ENCODE measurements around the gene PPP2R2D. TPM values are rescaled to one million over a fixed set of nuclear protein-coding genes. Genes with fewer than 3 reads are reported as not detected.
A peak's percentile ranks its signal among the peaks of the same experiment; 100 is the strongest.

The PPP2R2D gene
- total and polyA plus RNA-seq, 8 donors, result 15.6 to 96.7 (median 36.9) TPM

DNA sequence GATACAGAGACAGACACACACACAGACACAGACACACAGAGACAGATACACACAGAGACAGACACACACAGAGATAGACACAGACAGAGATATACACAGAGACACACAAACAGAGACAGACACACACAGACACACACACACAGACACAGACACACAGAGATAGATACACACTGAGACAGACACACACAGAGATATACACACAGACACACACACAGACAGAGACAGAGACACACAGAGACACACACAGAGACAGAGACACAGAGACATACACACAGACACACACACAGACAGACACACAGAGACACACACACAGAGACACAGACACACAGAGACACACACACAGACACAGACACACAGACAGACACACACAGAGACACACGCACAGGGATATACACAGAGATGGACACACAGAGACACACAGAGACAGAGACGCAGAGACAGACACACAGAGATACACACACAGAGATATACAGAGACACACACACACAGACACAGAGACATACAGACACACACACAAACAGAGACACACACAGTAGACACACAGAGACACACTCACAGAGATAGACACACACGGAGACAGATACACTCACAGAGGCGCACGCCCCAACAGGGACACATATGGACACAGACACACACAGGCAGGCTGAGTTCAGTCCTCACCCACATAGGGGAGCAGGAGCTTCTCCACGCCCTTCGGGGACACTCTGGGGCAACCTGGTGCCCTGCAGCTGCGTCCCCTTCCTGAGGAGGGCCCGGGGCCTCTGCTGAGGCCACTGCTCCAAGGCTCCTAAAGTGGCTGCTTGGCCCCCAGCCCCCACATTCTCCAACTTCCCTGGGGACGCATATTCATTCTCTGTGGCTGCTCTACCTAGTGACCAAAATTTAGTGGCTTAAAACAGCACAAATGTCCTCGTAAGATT, 10.3 kb upstream of the PPP2R2D start:
- no peak for TF ChIP-seq EP300 (IDR thresholded peaks at IDR 0.05)
- TF ChIP-seq POLR2A (IDR thresholded peaks at IDR 0.05), result no peak
- no peak for TF ChIP-seq POLR2AphosphoS5 (IDR thresholded peaks at IDR 0.05)
- no peak for TF ChIP-seq CTCF (IDR thresholded peaks at IDR 0.05)
- peaks cover 1 to 10% (median 5%) of the 10 kb centered on the region in 4 donors for H3K4me1 ChIP-seq
- H3K36me3 ChIP-seq, result no peaks in the 10 kb centered on the region
- H3K9me3 ChIP-seq, result no peaks in the 10 kb centered on the region
- H3K27ac ChIP-seq, result no peak overlapping the region
- DNase-seq, result no peak
- peaks cover 0 to 59% (median 21%) of the 10 kb centered on the region in 3 donors for H3K27me3 ChIP-seq
- no peak overlapping the region for H3K4me3 ChIP-seq
- intact Hi-C loops (cut with DNase I; ENCODE audit: low total_unique reads), result loop anchor here (5.0 kb wide), 1 partner anchor 252 kb away; no protein-coding TSS in a partner anchor
- 80 to 85% (median 84%) methylated on average over 7 to 11 of the region's 11 CpGs for WGBS, 5 donors

DNA sequence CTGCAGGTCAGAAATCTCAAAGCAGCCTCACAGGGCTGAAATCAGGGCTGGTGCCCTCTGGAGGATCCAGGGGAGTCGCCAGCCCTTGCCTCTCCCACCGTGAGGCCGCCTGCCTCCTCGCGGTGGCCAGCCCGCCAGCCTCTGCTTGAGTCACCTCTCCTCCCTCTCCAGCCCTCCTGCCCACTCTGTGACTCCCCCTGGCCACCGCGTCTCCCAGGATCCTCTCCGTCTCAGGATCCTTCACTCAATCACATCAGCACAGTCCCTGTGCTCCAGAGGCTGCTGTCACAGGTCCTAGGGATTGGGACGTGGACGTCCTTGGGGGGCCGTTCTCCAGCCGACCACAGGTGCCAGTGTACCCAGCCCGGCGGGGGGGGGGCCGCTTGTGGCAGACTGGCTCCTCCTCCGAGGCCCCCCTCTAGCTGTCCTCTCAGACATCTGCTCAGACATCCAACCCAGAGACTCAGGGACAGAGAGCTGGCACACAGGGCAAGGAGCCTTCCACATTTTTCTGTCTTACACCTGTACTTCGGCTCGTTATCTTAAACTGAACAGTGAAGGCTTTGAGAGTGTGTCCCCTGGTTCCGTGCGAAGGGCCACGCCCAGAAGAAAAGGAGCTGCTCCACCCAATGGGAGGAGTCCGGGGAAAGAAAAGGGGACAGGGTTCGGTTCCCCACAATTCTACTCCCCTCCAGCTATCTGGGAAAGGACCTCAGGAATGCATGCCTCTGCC, 9.4 kb upstream of the PPP2R2D start:
- Histone ChIP-seq H3K4me3 (no peak overlapping the region), H3K36me3 (no peaks in the 10 kb centered on the region), H3K27ac (no peak overlapping the region), H3K27me3 (peaks cover 0 to 52% (median 21%) of the 10 kb centered on the region in 3 donors), H3K9me3 (no peaks in the 10 kb centered on the region), H3K4me1 (peaks cover 0 to 7% (median 2%) of the 10 kb centered on the region in 4 donors)
- WGBS, 5 donors, result 15 to 48% (median 30%) methylated on average over 24 of the region's 24 CpGs
- DNase-seq, result peak in 1 of 2 donors; percentile 46
- no peak for TF ChIP-seq POLR2A (IDR thresholded peaks at IDR 0.05)
- TF ChIP-seq POLR2AphosphoS5 (IDR thresholded peaks at IDR 0.05), result no peak
- no peak for TF ChIP-seq EP300 (IDR thresholded peaks at IDR 0.05)
- no peak for TF ChIP-seq CTCF (IDR thresholded peaks at IDR 0.05)
- intact Hi-C loops (cut with DNase I; ENCODE audit: low total_unique reads), result loop anchor here (5.0 kb wide), 1 partner anchor 251 kb away; no protein-coding TSS in a partner anchor

DNA sequence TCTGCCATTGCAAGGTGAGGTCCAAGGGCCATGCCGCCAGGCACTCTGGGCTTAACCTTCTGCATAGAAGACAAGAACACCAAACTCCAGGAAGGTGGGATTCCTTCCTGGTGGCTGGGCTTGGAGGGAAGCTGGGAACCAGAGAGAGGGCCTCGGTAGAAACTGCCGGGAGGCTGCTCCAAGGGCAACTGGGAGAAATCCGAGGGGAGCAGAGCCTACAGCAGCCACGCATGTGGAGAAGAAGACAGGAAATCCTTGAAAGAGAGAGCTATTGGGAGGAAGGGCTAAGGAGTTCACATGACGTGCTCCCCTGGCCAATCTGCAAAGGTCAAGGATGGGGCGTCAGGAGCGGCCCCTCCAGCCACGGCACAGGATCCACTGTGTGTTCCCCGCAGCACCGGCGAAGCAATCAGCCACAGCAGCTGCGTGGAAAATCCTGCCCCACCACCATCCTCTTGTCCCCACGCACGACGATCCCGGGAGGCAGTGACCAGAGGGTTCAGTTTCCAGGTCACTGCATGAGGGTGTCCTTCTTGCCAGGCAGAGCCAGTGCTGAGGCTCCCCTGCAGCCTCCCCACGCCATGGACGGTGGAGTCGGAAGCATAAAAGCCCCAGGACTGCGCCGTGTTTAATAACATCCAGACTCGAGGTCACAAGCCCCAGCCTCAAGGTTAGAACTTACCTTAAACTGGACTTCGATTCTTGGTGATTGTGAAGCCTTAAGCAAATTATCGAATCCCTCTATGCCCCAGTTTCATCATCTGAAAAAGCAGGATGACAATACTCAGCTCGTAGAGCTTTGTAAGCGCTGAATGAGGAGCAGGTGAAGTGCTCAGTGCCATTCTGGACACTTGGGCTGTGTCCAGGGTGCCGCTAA, 8.6 kb upstream of the PPP2R2D start:
- Histone ChIP-seq H3K27ac (no peak overlapping the region), H3K9me3 (no peaks in the 10 kb centered on the region), H3K4me3 (no peak overlapping the region), H3K36me3 (no peaks in the 10 kb centered on the region), H3K27me3 (peaks cover 0 to 52% (median 21%) of the 10 kb centered on the region in 3 donors), H3K4me1 (peaks cover 0 to 7% (median 2%) of the 10 kb centered on the region in 4 donors)
- WGBS, 5 donors, result 64 to 80% (median 76%) methylated on average over 27 to 28 of the region's 28 CpGs
- no peak for DNase-seq
- intact Hi-C loops (cut with DNase I; ENCODE audit: low total_unique reads), result loop anchor here (5.0 kb wide), 1 partner anchor 250 kb away; no protein-coding TSS in a partner anchor
- no peak for TF ChIP-seq CTCF (IDR thresholded peaks at IDR 0.05)
- no peak for TF ChIP-seq POLR2A (IDR thresholded peaks at IDR 0.05)
- TF ChIP-seq POLR2AphosphoS5 (IDR thresholded peaks at IDR 0.05), result no peak
- TF ChIP-seq EP300 (IDR thresholded peaks at IDR 0.05), result no peak

Data from stomach (tissue), 9 donors.